PC-9 (cell line): ENCODE results near the gene NUCB1. TPM values are rescaled to one million over a fixed set of nuclear protein-coding genes. Genes with fewer than 3 reads are reported as not detected.

Experiments used
- BruUV-seq: library from RNA; stranded (reverse); fragments of 400-500 nt; replicated peaks from 2 replicates; lab custom pipeline; 2021; lab: Mats Ljungman, UMichigan
- CTCF ChIA-PET: fragments of 300-600 bp; sonication (Branson Sonifier 250); formaldehyde crosslinking; loops from one replicate; lab custom pipeline; 2022; ENCODE audit warnings: antibody characterized with exemption; lab: Charles Lee
- POLR2A ChIA-PET: fragments of 300-600 bp; sonication (Branson Sonifier 250); formaldehyde crosslinking; loops from one replicate; lab custom pipeline; 2022; ENCODE audit warnings: antibody characterized with exemption; ENCODE audit not compliant: unreplicated experiment; lab: Charles Lee
- DNase-seq, 2 experiments: peaks; one replicate each; pipeline versions ENCODE4 v3.0.0 to v3.0.0-alpha.2; 2015 to 2022; ENCODE audit warnings: mixed read lengths in 1 of 2
- H2AFZ ChIP-seq: fragments of 200-600 bp; sonication (generic); 2 replicates; pipeline ENCODE4 v1.8.1; 2017; ENCODE audit warnings: antibody characterized with exemption
- H3F3A ChIP-seq: fragments of 200-600 bp; sonication (generic); 2 replicates; pipeline ENCODE4 v1.8.1; 2017; ENCODE audit warnings: antibody characterized with exemption, mild to moderate bottlenecking, low read depth; ENCODE audit not compliant: insufficient read depth
- H3K27ac ChIP-seq: fragments of 200-600 bp; sonication (generic); 2 replicates; pipeline ENCODE4 v1.6.1; 2016; ENCODE audit warnings: mixed run types
- H3K27me3 ChIP-seq: fragments of 200-600 bp; sonication (generic); 2 replicates; pipeline ENCODE4 v1.6.1; 2016; ENCODE audit warnings: low read depth, mixed run types; ENCODE audit not compliant: insufficient read depth
- H3K36me3 ChIP-seq: fragments of 200-600 bp; sonication (generic); 2 replicates; pipeline ENCODE4 v1.6.1; 2016; ENCODE audit warnings: low read depth, mixed run types
- H3K4me1 ChIP-seq: fragments of 200-600 bp; sonication (generic); replicated peaks from 2 replicates; pipeline ENCODE4 v1.6.1; 2016; ENCODE audit warnings: mixed run types; ENCODE audit not compliant: insufficient read depth
- H3K4me2 ChIP-seq: fragments of 200-600 bp; sonication (generic); 2 replicates; pipeline ENCODE4 v1.6.1; 2017; ENCODE audit warnings: mixed run types
- H3K4me3 ChIP-seq: fragments of 200-600 bp; sonication (generic); 2 replicates; pipeline ENCODE4 v1.6.1; 2016; ENCODE audit warnings: mixed run types
- H3K79me2 ChIP-seq: fragments of 200-600 bp; sonication (generic); 2 replicates; pipeline ENCODE4 v1.6.1; 2017; ENCODE audit warnings: low read depth, mixed run types
- H3K9me2 ChIP-seq: fragments of 200-600 bp; sonication (generic); 2 replicates; pipeline ENCODE4 v1.8.1; 2017; ENCODE audit warnings: mild to moderate bottlenecking; ENCODE audit not compliant: insufficient read depth
- H3K9me3 ChIP-seq: fragments of 200-600 bp; sonication (generic); 2 replicates; pipeline ENCODE4 v1.8.1; 2016; ENCODE audit warnings: low read depth; ENCODE audit not compliant: insufficient read depth
- H4K20me1 ChIP-seq: fragments of 200-600 bp; sonication (generic); 2 replicates; pipeline ENCODE4 v1.8.1; 2017; ENCODE audit not compliant: insufficient read depth
- CTCF ChIP-seq: fragments of 200-600 bp; sonication (generic); conservative IDR thresholded peaks from 2 replicates; pipeline ENCODE4 v1.6.1; 2017; ENCODE audit warnings: mixed run types, antibody characterized with exemption, mild to moderate bottlenecking, moderate library complexity
- EZH2 ChIP-seq: fragments of 200-600 bp; sonication (generic); IDR thresholded peaks from 2 replicates; pipeline ENCODE4 v1.8.0; 2017; ENCODE audit warnings: antibody characterized with exemption, low read depth
- intact Hi-C: fragments of 100-400 bp; cut with micrococcal nuclease; formaldehyde crosslinking; loops from one replicate; pipeline ENCODE4 v1.10.0; 2022; ENCODE audit not compliant: unreplicated experiment
- total RNA-seq: library from RNA; stranded (reverse); gene quantifications from 2 replicates; pipeline ENCODE4 v1.2.3, GENCODE V29; 2021

NUCB1 gene
- total RNA-seq, 1 experiment from 2014 or later: 185 TPM

DNA sequence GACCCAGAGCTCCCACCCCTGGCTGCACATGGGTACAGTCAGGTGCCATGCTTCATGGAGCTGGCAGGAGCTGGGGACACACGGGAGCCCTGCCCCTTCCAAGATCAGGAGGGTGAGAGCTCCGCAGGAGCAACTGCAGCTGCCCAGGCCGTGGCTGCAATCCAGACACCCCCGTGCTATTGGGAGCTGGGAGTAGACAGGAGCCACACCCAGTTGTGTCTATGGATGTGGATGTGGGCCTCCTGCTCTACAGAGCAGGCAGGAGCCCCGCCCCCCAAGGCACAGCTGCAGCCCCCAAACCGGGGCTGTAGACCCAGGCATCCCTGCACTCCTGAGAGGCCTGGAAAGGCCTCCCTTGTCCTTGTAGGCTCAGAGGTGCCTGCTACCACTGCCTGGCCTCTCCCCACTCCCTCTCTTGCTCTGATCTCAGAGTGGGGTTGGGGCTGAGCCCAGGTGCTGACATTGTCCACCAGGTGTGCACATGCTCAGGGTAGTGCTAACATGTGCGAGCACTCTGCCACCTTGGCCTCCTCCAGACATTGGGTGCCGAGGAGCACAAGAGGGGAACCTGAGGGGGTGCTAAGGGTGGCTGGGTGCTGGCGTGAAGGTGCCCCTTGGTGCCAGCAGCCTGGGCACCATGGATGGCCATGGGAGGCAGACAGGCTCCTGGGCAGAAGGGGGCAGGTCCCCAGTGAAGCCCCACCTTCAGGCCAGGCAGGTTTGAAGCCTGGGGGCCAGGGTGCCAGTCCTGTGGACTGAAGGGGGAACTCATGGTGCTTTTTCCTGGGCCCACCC is 46.5 kb downstream of the NUCB1 start:
- POLR2A ChIA-PET: no interaction called here
- no peak for TF ChIP-seq CTCF
- no peak for TF ChIP-seq EZH2
- no peak overlapping the region for H3K27ac ChIP-seq
- no peak overlapping the region for H3K4me2 ChIP-seq
- peaks cover 14% of the 10 kb centered on the region; the same call in 1 of the 2 replicates for H3F3A ChIP-seq
- no peaks in the 10 kb centered on the region for H3K27me3 ChIP-seq
- no peaks in the 10 kb centered on the region for H3K9me3 ChIP-seq
- intact Hi-C loops: no loop called here
- CTCF ChIA-PET: interaction anchor here (1.1 kb wide), 1 partner anchor 24 kb away, joined by 4 read pairs; no protein-coding TSS in a partner anchor
- H3K36me3 ChIP-seq: no peaks in the 10 kb centered on the region
- H3K9me2 ChIP-seq: no peaks in the 10 kb centered on the region
- H2AFZ ChIP-seq: no peak overlapping the region
- H3K4me3 ChIP-seq: no peak overlapping the region
- H4K20me1 ChIP-seq: no peaks in the 10 kb centered on the region
- BruUV-seq: no TSS peak
- no peak for DNase-seq
- H3K79me2 ChIP-seq: no peaks in the 10 kb centered on the region
- H3K4me1 ChIP-seq: no peaks in the 10 kb centered on the region

GRCh38 chr19:48947258-48947542 is 47.1 kb downstream of the NUCB1 start:
- no peaks in the 10 kb centered on the region for H3K36me3 ChIP-seq
- no peak overlapping the region for H2AFZ ChIP-seq
- H3K27ac ChIP-seq: no peak overlapping the region
- H3K9me2 ChIP-seq: no peaks in the 10 kb centered on the region
- TF ChIP-seq CTCF: no peak
- TF ChIP-seq EZH2: no peak
- no peaks in the 10 kb centered on the region for H3K79me2 ChIP-seq
- no peak for DNase-seq
- ChIA-PET POLR2A (interaction anchor here (0.6 kb wide), 1 partner anchor 46 kb away, joined by 12 read pairs; the partner anchor contains the start of gene GYS1), CTCF (no interaction called here)
- no peaks in the 10 kb centered on the region for H3K9me3 ChIP-seq
- peaks cover 14% of the 10 kb centered on the region; the same call in 1 of the 2 replicates for H3F3A ChIP-seq
- H3K4me3 ChIP-seq: no peak overlapping the region
- H3K4me2 ChIP-seq: no peak overlapping the region
- no TSS peak for BruUV-seq
- H3K27me3 ChIP-seq: no peaks in the 10 kb centered on the region
- intact Hi-C loops: no loop called here
- no peaks in the 10 kb centered on the region for H4K20me1 ChIP-seq
- no peaks in the 10 kb centered on the region for H3K4me1 ChIP-seq

- H4K20me1 ChIP-seq: no peaks in the 10 kb centered on the region
- H2AFZ ChIP-seq: no peak overlapping the region
- H3F3A ChIP-seq: peaks cover 13% of the 10 kb centered on the region; the same call in 1 of the 2 replicates
- no TSS peak for BruUV-seq
- H3K4me2 ChIP-seq: no peak overlapping the region
- no peak for DNase-seq
- intact Hi-C loops: no loop called here
- ChIA-PET CTCF (interaction anchor here (0.5 kb wide), 1 partner anchor 54 kb away, joined by 3 read pairs; no protein-coding TSS in a partner anchor), POLR2A (no interaction called here)
- H3K36me3 ChIP-seq: no peaks in the 10 kb centered on the region
- H3K9me2 ChIP-seq: no peaks in the 10 kb centered on the region
- no peaks in the 10 kb centered on the region for H3K27me3 ChIP-seq
- no peak for TF ChIP-seq CTCF
- H3K27ac ChIP-seq: no peak overlapping the region
- peaks cover 4% of the 10 kb centered on the region for H3K79me2 ChIP-seq
- H3K4me3 ChIP-seq: no peak overlapping the region
- no peaks in the 10 kb centered on the region for H3K9me3 ChIP-seq
- no peaks in the 10 kb centered on the region for H3K4me1 ChIP-seq
Measured at GRCh38 chr19:48950159-48950558, 50.0 kb downstream of the NUCB1 start.
